Measurements from ENCODE around the gene PARD3B. TPM values are rescaled to one million over a fixed set of nuclear protein-coding genes. Genes with fewer than 3 reads are reported as not detected.
A peak's percentile ranks its signal among the peaks of the same experiment; 100 is the strongest.

PARD3B gene
- total RNA-seq, 4 donors from 2014 or later: 27.8 to 39.3 (median 33.7) TPM

GRCh38 chr2:204663816-204664425, 118.6 kb downstream of the PARD3B start:
- DNase-seq (ENCODE audit: low spot score): no peak
- no peak for TF ChIP-seq CTCF (IDR thresholded peaks at IDR 0.05)
- no peak for ATAC-seq (ENCODE audit: low FRiP score)

- ATAC-seq (ENCODE audit: low FRiP score): peak; percentile 44
- TF ChIP-seq CTCF (IDR thresholded peaks at IDR 0.05): no peak
- DNase-seq (ENCODE audit: low spot score): no peak
Observed at GRCh38 chr2:204664708-204665121, 119.4 kb downstream of the PARD3B start.

GRCh38 chr2:204665207-204665606, 119.9 kb downstream of the PARD3B start:
- TF ChIP-seq CTCF (IDR thresholded peaks at IDR 0.05): no peak
- ATAC-seq (ENCODE audit: low FRiP score) (no peak), DNase-seq (ENCODE audit: low spot score) (no peak)

GRCh38 chr2:204665771-204666170, 120.5 kb downstream of the PARD3B start:
- DNase-seq (ENCODE audit: low spot score) (no peak), ATAC-seq (ENCODE audit: low FRiP score) (no peak)
- no peak for TF ChIP-seq CTCF (IDR thresholded peaks at IDR 0.05)

GRCh38 chr2:204667990-204668389, 122.7 kb downstream of the PARD3B start:
- DNase-seq (ENCODE audit: low spot score) (no peak), ATAC-seq (ENCODE audit: low FRiP score) (no peak)
- TF ChIP-seq CTCF (IDR thresholded peaks at IDR 0.05): no peak

- DNase-seq (ENCODE audit: low spot score) (no peak), ATAC-seq (ENCODE audit: low FRiP score) (no peak)
- TF ChIP-seq CTCF (IDR thresholded peaks at IDR 0.05): no peak
Observed at GRCh38 chr2:204669382-204669781, 124.1 kb downstream of the PARD3B start.

- TF ChIP-seq CTCF (IDR thresholded peaks at IDR 0.05): no peak
- DNase-seq (ENCODE audit: low spot score) (no peak), ATAC-seq (ENCODE audit: low FRiP score) (no peak)
Observed at GRCh38 chr2:204670124-204670523, 124.8 kb downstream of the PARD3B start.

All from omental fat pad (tissue), 4 donors.